MM.1S (cell line): ENCODE results near the gene KREMEN2.

Source experiments
- DNase-seq: peaks from one replicate; pipeline ENCODE4 v3.0.0-alpha.2; 2015
- H2AFZ ChIP-seq: fragments of 300-600 bp; sonication (generic); 2 replicates; pipeline ENCODE4 v1.6.0; 2016; ENCODE audit warnings: antibody characterized with exemption, low read length
- H3F3A ChIP-seq: fragments of 300-600 bp; sonication (generic); 2 replicates; pipeline ENCODE4 v1.6.1; 2016; ENCODE audit warnings: mild to moderate bottlenecking, antibody characterized with exemption, low read length, moderate library complexity, mixed read lengths; ENCODE audit not compliant: insufficient read depth
- H3K27ac ChIP-seq: fragments of 300-600 bp; sonication (generic); 2 replicates; pipeline ENCODE4 v1.5.1; 2016; ENCODE audit warnings: mild to moderate bottlenecking, low read length
- H3K27me3 ChIP-seq: fragments of 300-600 bp; sonication (generic); replicated peaks from 2 replicates; pipeline ENCODE4 v1.6.0; 2016; ENCODE audit warnings: low read length; ENCODE audit not compliant: insufficient read depth
- H3K36me3 ChIP-seq: fragments of 300-600 bp; sonication (generic); replicated peaks from 2 replicates; pipeline ENCODE4 v1.6.1; 2016; ENCODE audit warnings: mild to moderate bottlenecking, low read length, mixed read lengths; ENCODE audit not compliant: insufficient read depth
- H3K4me1 ChIP-seq: fragments of 300-600 bp; sonication (generic); 2 replicates; pipeline ENCODE4 v1.6.1; 2016; ENCODE audit warnings: low read length, mixed read lengths
- H3K4me2 ChIP-seq: fragments of 300-600 bp; sonication (generic); 2 replicates; pipeline ENCODE4 v1.6.0; 2016; ENCODE audit warnings: low read depth, low read length
- H3K4me3 ChIP-seq: fragments of 300-600 bp; sonication (generic); 2 replicates; pipeline ENCODE4 v1.5.1; 2016; ENCODE audit warnings: low read length, mixed read lengths
- H3K79me2 ChIP-seq: fragments of 300-600 bp; sonication (generic); 2 replicates; pipeline ENCODE4 v1.6.1; 2016; ENCODE audit warnings: mixed run types, low read length, mixed read lengths
- H3K9ac ChIP-seq: fragments of 300-600 bp; sonication (generic); 2 replicates; pipeline ENCODE4 v1.6.1; 2016; ENCODE audit warnings: low read length, mixed read lengths
- H3K9me2 ChIP-seq: fragments of 300-600 bp; sonication (generic); replicated peaks from 2 replicates; pipeline ENCODE4 v1.6.1; 2016; ENCODE audit warnings: mild to moderate bottlenecking, low read length, mixed read lengths; ENCODE audit not compliant: insufficient read depth
- H3K9me3 ChIP-seq: fragments of 300-600 bp; sonication (generic); replicated peaks from 2 replicates; pipeline ENCODE4 v1.6.1; 2016; ENCODE audit warnings: mild to moderate bottlenecking, low read length, mixed read lengths; ENCODE audit not compliant: insufficient read depth
- H4K20me1 ChIP-seq: fragments of 300-600 bp; sonication (generic); 2 replicates; pipeline ENCODE4 v1.6.1; 2016; ENCODE audit warnings: mild to moderate bottlenecking, low read length, moderate library complexity, mixed read lengths; ENCODE audit not compliant: insufficient read depth
- CTCF ChIP-seq: fragments of 300-600 bp; sonication (generic); IDR thresholded peaks from 2 replicates; pipeline ENCODE4 v1.5.1; 2016; ENCODE audit warnings: antibody characterized with exemption, low read length, mixed read lengths
- EZH2 ChIP-seq: fragments of 300-600 bp; sonication (generic); optimal IDR thresholded peaks from 2 replicates; pipeline ENCODE3; 2017; ENCODE audit warnings: low read depth, mild to moderate bottlenecking, antibody characterized with exemption, low read length, mixed read lengths
- EZH2phosphoT487 ChIP-seq: fragments of 300-600 bp; sonication (generic); IDR thresholded peaks from 2 replicates; pipeline ENCODE4 v1.6.1; 2018; ENCODE audit warnings: antibody characterized with exemption, low read length

KREMEN2 gene

GRCh38 chr16:3007059-3007956 is 43.2 kb downstream of the KREMEN2 start:
- Histone ChIP-seq H3K4me1 (peaks cover 16% of the 10 kb centered on the region), H3K79me2 (no peaks in the 10 kb centered on the region), H3K9ac (no peak overlapping the region), H3K4me2 (no peak overlapping the region), H3F3A (peaks cover 3% of the 10 kb centered on the region; the same call in 1 of the 2 replicates), H4K20me1 (no peaks in the 10 kb centered on the region), H3K27me3 (peaks cover 54% of the 10 kb centered on the region), H3K4me3 (no peak overlapping the region), H2AFZ (no peak overlapping the region), H3K36me3 (no peaks in the 10 kb centered on the region), H3K9me3 (no peaks in the 10 kb centered on the region), H3K27ac (no peak overlapping the region), H3K9me2 (no peaks in the 10 kb centered on the region)
- TF ChIP-seq EZH2 (no peak), CTCF (no peak), EZH2phosphoT487 (no peak)
- no peak for DNase-seq

- Histone ChIP-seq H3K9me3 (no peaks in the 10 kb centered on the region), H3K9me2 (no peaks in the 10 kb centered on the region), H3K9ac (no peak overlapping the region), H3F3A (peaks cover 3% of the 10 kb centered on the region; the same call in 1 of the 2 replicates), H3K27ac (no peak overlapping the region), H3K79me2 (no peaks in the 10 kb centered on the region), H3K4me1 (peaks cover 17% of the 10 kb centered on the region), H2AFZ (no peak overlapping the region), H4K20me1 (no peaks in the 10 kb centered on the region), H3K4me2 (no peak overlapping the region), H3K4me3 (no peak overlapping the region), H3K27me3 (peaks cover 57% of the 10 kb centered on the region), H3K36me3 (no peaks in the 10 kb centered on the region)
- DNase-seq, result no peak
- TF ChIP-seq CTCF (no peak), EZH2 (no peak), EZH2phosphoT487 (no peak)
Measured at GRCh38 chr16:3007957-3008689, 44.0 kb downstream of the KREMEN2 start.

- H3K4me2 ChIP-seq, result no peak overlapping the region
- no peak overlapping the region for H3K9ac ChIP-seq
- H3K27me3 ChIP-seq, result peaks cover 63% of the 10 kb centered on the region
- no peaks in the 10 kb centered on the region for H3K9me3 ChIP-seq
- no peak overlapping the region for H3K4me3 ChIP-seq
- peaks cover 17% of the 10 kb centered on the region for H3K4me1 ChIP-seq
- no peak overlapping the region for H2AFZ ChIP-seq
- no peaks in the 10 kb centered on the region for H3K79me2 ChIP-seq
- TF ChIP-seq EZH2phosphoT487 (no peak), CTCF (no peak), EZH2 (no peak)
- peaks cover 3% of the 10 kb centered on the region; the same call in 1 of the 2 replicates for H3F3A ChIP-seq
- H4K20me1 ChIP-seq, result no peaks in the 10 kb centered on the region
- no peak overlapping the region for H3K27ac ChIP-seq
- H3K9me2 ChIP-seq, result no peaks in the 10 kb centered on the region
- H3K36me3 ChIP-seq, result no peaks in the 10 kb centered on the region
- no peak for DNase-seq
Measured at GRCh38 chr16:3008690-3009037, 44.6 kb downstream of the KREMEN2 start.
